Suprapubic skin (tissue), 4 donors: Measurements from ENCODE around the gene PADI4. TPM values are rescaled to one million over a fixed set of nuclear protein-coding genes. Genes with fewer than 3 reads are reported as not detected.
A peak's percentile ranks its signal among the peaks of the same experiment; 100 is the strongest.
"Not testable (repeated sequence)": the region's sequence is repeated elsewhere in the genome, so short reads cannot be mapped to it uniquely, and the experiment has no call there.

Experiments
- DNase-seq, 2 donors: peaks; one replicate each; pipeline ENCODE4 v3.0.0-alpha.2; 2019; ENCODE audit warnings: low spot score in 2 of 2
- H3K27ac ChIP-seq: fragments of 200-600 bp; sonication (generic); one replicate; pipeline ENCODE4 v1.5.1; 2019
- H3K27me3 ChIP-seq: fragments of 200-600 bp; sonication (generic); one replicate; pipeline ENCODE4 v1.5.1; 2019
- H3K36me3 ChIP-seq: fragments of 200-600 bp; sonication (generic); one replicate; pipeline ENCODE4 v1.5.1; 2019
- H3K4me1 ChIP-seq: fragments of 200-600 bp; sonication (generic); one replicate; pipeline ENCODE4 v1.5.1; 2019
- H3K4me3 ChIP-seq: fragments of 200-600 bp; sonication (generic); one replicate; pipeline ENCODE4 v1.5.1; 2019; ENCODE audit warnings: mild to moderate bottlenecking
- H3K9me3 ChIP-seq: fragments of 200-600 bp; sonication (generic); one replicate; pipeline ENCODE4 v1.5.1; 2019
- CTCF ChIP-seq, 2 donors: fragments of 200-600 bp in 1 of 2; fragments of 450-650 bp in 1 of 2; sonication (generic) in 1 of 2; IDR thresholded peaks; one replicate each; pipeline ENCODE4 v1.5.1; 2016 to 2019; ENCODE audit warnings: antibody characterized with exemption in 2 of 2, mild to moderate bottlenecking in 1 of 2, moderate library complexity in 1 of 2
- EP300 ChIP-seq: sonication (generic); formaldehyde crosslinking; IDR thresholded peaks from one replicate; pipeline ENCODE4 v1.6.1; 2017; ENCODE audit warnings: antibody characterized with exemption
- POLR2A ChIP-seq, 2 donors: fragments of 450-650 bp; IDR thresholded peaks; one replicate each; pipeline ENCODE4 v1.6.1; 2017; ENCODE audit warnings: antibody characterized with exemption in 2 of 2, mild to moderate bottlenecking in 2 of 2, moderate library complexity in 2 of 2
- POLR2AphosphoS5 ChIP-seq, 3 donors: sonication (generic); formaldehyde crosslinking; IDR thresholded peaks; one replicate each; pipeline ENCODE4 v1.6.1; 2017; ENCODE audit warnings: antibody characterized with exemption in 3 of 3
- WGBS: methylation state at CpG from one replicate; pipeline ENCODE4 v1.1.5; 2018; 5-methylcytosine and 5-hydroxymethylcytosine counted together
- total RNA-seq, 4 donors: library from RNA; depleted of rRNA; stranded (reverse); fragments of >200 nt; gene quantifications; one replicate each; pipeline ENCODE4 v1.1.0, GENCODE V29; 2016

PADI4 gene
- total RNA-seq, 4 donors from 2014 or later = 0.57 to 0.81 (median 0.73) TPM; not detected in 1

DNA sequence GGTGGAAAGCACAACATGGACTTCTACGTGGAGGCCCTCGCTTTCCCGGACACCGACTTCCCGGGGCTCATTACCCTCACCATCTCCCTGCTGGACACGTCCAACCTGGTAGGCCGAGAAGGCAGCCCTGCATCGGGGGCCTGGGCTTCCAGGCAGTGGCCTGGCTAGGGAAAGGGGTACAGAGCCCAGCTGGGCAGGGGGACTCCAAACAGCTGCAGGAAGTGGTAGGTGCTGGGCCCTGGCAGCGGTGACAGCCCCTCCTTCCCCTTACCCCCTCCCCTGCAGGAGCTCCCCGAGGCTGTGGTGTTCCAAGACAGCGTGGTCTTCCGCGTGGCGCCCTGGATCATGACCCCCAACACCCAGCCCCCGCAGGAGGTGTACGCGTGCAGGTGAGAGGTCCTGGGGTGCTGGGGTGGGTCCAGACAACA lies 34.0 kb downstream of the PADI4 start:
- Histone ChIP-seq H3K27me3 (peaks cover 13% of the 10 kb centered on the region), H3K36me3 (no peaks in the 10 kb centered on the region), H3K27ac (no peak overlapping the region), H3K4me3 (no peak overlapping the region), H3K9me3 (no peaks in the 10 kb centered on the region), H3K4me1 (no peaks in the 10 kb centered on the region)
- TF ChIP-seq EP300 = no peak
- TF ChIP-seq POLR2AphosphoS5 (IDR thresholded peaks at IDR 0.05) = no peak
- no peak for TF ChIP-seq CTCF (IDR thresholded peaks at IDR 0.05)
- no peak for TF ChIP-seq POLR2A (IDR thresholded peaks at IDR 0.05)
- WGBS = 96% methylated on average over 8 of the region's 17 CpGs
- DNase-seq = no peak

DNA sequence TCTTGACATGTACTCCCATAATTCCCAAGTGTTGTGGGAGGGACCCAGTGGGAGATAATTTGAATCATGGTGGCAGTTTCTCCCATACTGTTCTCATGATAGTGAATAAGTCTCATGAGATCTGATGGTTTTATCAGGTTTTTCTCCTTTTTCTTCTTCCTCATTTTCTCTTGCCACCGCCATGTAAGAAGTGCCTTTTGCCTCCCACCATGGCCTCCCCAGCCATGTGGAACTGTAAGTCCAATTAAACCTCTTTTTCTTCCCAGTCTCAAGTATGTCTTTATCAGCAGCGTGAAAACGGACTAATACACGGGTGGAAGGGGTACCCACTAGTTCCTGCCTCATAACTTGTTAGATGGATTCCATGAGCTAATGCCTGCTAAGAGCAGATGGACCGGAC lies 37.5 kb downstream of the PADI4 start:
- H3K4me1 ChIP-seq, DNase-seq, H3K36me3 ChIP-seq, H3K9me3 ChIP-seq, H3K27ac ChIP-seq, H3K4me3 ChIP-seq: not testable (repeated sequence)
- 94% methylated on average over 5 of the region's 5 CpGs for WGBS
- peaks cover 16% of the 10 kb centered on the region for H3K27me3 ChIP-seq

DNA sequence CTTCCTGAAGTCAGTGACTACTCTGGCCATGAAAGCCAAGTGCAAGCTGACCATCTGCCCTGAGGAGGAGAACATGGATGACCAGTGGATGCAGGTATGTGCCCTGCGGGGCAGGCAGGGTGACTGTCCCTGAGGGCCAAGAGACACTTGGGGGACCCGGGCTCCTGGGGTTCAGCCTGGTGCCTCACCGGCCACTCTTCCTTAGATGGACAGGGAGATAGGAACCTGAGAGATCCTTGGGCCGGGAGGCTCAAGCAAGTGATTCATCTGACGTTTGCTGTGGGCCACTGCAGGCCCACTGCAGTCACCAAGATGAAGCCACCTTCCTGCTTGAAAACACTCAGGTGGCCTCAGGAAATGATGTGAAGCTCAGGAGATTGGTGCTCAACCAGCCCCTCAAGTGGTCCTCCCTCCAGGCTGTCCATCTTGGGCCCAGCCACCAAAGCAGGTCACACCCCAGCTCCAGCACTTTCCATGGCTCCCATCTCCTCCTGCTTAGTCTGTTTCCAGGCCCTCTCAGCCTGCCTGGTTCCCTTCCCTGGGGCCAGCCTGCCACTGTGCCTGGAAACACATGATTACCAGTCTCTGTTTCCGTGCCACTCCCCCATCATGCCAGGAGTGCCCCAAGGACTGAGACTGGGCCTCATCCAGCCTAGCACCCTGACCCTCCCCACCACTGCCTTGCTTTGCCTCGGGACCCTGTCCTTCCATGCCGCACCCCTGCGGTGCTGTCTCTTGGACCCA lies 38.2 kb downstream of the PADI4 start:
- 97% methylated on average over 5 of the region's 9 CpGs for WGBS
- no peaks in the 10 kb centered on the region for H3K9me3 ChIP-seq
- no peaks in the 10 kb centered on the region for H3K36me3 ChIP-seq
- H3K27ac ChIP-seq = no peak overlapping the region
- no peaks in the 10 kb centered on the region for H3K4me1 ChIP-seq
- peaks cover 18% of the 10 kb centered on the region for H3K27me3 ChIP-seq
- DNase-seq = no peak
- no peak for TF ChIP-seq EP300
- TF ChIP-seq POLR2A (IDR thresholded peaks at IDR 0.05) = no peak
- no peak for TF ChIP-seq POLR2AphosphoS5 (IDR thresholded peaks at IDR 0.05)
- TF ChIP-seq CTCF (IDR thresholded peaks at IDR 0.05) = no peak
- no peak overlapping the region for H3K4me3 ChIP-seq

DNA sequence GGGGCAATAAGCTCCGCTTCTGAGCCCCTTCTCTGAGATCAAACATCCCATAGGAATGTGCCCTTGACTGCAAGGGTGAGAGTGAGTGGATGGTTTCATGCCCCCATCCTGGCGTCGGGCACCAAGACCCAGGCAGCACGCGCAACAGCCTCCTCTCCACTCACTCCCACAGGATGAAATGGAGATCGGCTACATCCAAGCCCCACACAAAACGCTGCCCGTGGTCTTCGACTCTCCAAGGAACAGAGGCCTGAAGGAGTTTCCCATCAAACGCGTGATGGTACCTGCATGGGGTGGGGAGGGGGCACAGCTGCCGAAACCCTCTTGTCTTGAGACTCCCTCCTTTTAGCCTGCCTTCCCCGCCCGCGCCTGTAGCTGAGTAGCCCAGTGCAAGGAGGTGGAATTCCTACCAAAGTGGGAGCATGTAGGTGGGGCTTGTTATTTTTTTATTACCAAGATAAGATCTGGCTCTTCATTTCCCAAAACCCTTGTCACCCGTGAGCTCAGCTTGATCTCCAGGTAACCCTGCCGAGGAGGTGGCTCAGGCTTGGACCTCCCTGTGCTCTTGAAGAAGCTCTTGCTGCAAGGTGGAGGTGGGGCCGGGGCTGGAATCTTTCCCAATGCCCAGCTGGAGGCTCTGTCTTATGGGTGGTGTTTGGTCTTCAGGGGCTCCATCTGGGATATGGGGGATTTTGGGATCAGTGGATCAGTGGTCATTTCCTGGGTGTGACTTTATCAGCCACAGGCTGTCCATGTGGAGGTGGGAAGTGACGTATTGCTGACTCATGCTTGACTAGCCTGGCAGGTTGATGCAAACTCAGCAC lies 40.0 kb downstream of the PADI4 start:
- Histone ChIP-seq H3K4me1 (no peaks in the 10 kb centered on the region), H3K27ac (no peak overlapping the region), H3K4me3 (no peak overlapping the region), H3K9me3 (no peaks in the 10 kb centered on the region), H3K36me3 (no peaks in the 10 kb centered on the region), H3K27me3 (peaks cover 27% of the 10 kb centered on the region)
- WGBS = 45% methylated on average over 17 of the region's 19 CpGs
- no peak for DNase-seq
- no peak for TF ChIP-seq POLR2AphosphoS5 (IDR thresholded peaks at IDR 0.05)
- TF ChIP-seq CTCF (IDR thresholded peaks at IDR 0.05) = no peak
- no peak for TF ChIP-seq POLR2A (IDR thresholded peaks at IDR 0.05)
- no peak for TF ChIP-seq EP300

DNA sequence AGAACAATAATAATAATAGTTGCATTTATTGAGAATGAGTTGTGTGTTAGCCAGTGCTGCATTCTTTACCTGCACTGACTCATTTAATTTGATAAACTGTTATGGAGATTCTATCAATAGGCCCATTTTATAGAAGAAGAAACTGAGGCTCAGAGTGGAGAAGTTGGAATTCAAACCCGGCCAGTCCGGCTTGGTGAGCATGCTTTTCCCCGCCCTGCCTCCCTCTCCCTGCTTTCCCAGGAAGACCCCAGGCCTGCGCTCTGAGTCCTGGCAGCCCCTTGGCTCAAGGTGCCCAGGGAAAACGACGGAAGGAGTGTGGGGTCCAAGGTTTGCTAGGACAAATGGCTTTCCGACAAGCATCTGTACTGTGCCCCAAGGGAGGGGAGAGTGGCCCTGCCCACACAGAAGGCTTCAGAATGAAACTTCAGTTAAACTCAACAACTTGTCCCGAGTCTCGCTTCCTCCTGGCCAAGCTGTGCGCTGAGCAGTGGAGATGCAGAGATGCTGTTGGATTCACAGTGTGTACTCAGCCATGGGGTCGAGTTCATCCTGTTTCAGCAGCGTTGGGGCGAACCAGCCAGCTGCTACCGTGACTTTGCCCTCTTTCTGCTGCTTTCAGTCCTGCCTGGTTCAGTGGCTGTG lies 40.7 kb downstream of the PADI4 start:
- 59% methylated on average over 14 of the region's 14 CpGs for WGBS
- no peaks in the 10 kb centered on the region for H3K4me1 ChIP-seq
- no peak overlapping the region for H3K27ac ChIP-seq
- no peak overlapping the region for H3K4me3 ChIP-seq
- TF ChIP-seq CTCF (IDR thresholded peaks at IDR 0.05) = no peak
- no peak for TF ChIP-seq POLR2A (IDR thresholded peaks at IDR 0.05)
- no peak for TF ChIP-seq POLR2AphosphoS5 (IDR thresholded peaks at IDR 0.05)
- TF ChIP-seq EP300 = no peak
- peak in 1 of 2 donors; percentile 25 for DNase-seq
- peaks cover 27% of the 10 kb centered on the region for H3K27me3 ChIP-seq
- H3K9me3 ChIP-seq = no peaks in the 10 kb centered on the region
- no peaks in the 10 kb centered on the region for H3K36me3 ChIP-seq
